NCI-H2227 treated with DMSO at 0.1 percent for 48 hours (cell line): ENCODE measurements around the gene FCRL6.

Experiments
- DNase-seq: peaks from one replicate; lab custom pipeline; 2025; lab: John Stamatoyannopoulos, UW

The FCRL6 gene

DNA sequence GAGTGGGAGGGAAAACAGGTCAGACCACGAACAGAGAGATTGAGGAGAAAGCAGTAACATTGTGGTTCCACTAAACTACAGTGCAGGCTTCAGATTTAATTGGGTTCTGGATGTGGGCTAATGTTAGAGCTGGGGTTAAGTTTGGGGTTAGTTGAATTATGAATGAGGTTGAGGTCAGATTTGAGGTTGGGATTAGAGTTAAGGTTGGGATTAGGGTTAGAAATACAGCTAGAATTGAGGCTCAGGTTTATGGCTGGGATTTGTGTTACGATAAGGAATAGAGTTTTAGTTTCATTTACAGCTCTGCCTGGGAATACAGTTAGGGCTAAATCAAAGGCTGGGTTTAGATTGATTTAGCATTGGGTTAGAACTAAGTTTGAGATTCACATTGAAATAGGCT is 62.1 kb downstream of the FCRL6 start:
- no peak for DNase-seq
